Lung (tissue), 12 donors: ENCODE results near the gene KLHL30. TPM values are rescaled to one million over a fixed set of nuclear protein-coding genes. Genes with fewer than 3 reads are reported as not detected.

Experiments used
- ATAC-seq: fragments of 200-7000 bp; cut with Tn5 transposase; one replicate; pipeline ENCODE4 v1.9.1; 2020; ENCODE audit warnings: moderate number of reproducible peaks; ENCODE audit not compliant: insufficient read depth, low FRiP score
- DNase-seq, 3 donors: peaks; one replicate each; pipeline ENCODE4 v3.0.0-alpha.2; 2013 to 2017
- H3K27ac ChIP-seq, 2 donors: one replicate each; pipeline ENCODE4 v1.5.1; 2013; ENCODE audit warnings: mild to moderate bottlenecking in 2 of 2, moderate library complexity in 2 of 2, control low read depth in 1 of 2, inconsistent platforms in 1 of 2, low read depth in 1 of 2, low read length in 1 of 2
- H3K27me3 ChIP-seq, 3 donors: one replicate each; pipeline ENCODE4 v1.5.1; 2013; ENCODE audit warnings: low read length in 2 of 3; ENCODE audit not compliant: control insufficient read depth in 3 of 3, insufficient read depth in 3 of 3
- H3K36me3 ChIP-seq, 4 donors: one replicate each; pipeline ENCODE4 v1.5.1; 2013; ENCODE audit warnings: low read length in 4 of 4, mild to moderate bottlenecking in 1 of 4, moderate library complexity in 1 of 4; ENCODE audit not compliant: control insufficient read depth in 4 of 4, insufficient read depth in 4 of 4
- H3K4me1 ChIP-seq, 5 donors: one replicate each; pipeline ENCODE4 v1.5.1; 2013; ENCODE audit warnings: low read length in 5 of 5, mild to moderate bottlenecking in 2 of 5, moderate library complexity in 1 of 5; ENCODE audit not compliant: control insufficient read depth in 5 of 5, insufficient read depth in 5 of 5
- H3K4me3 ChIP-seq: one replicate; pipeline ENCODE4 v1.5.1; 2013; ENCODE audit warnings: mild to moderate bottlenecking, control low read depth, moderate library complexity
- H3K9ac ChIP-seq, 2 donors: one replicate each; pipeline ENCODE4 v1.5.1; 2013; ENCODE audit warnings: low read length in 2 of 2, control low read depth in 1 of 2; ENCODE audit not compliant: insufficient read depth in 1 of 2
- H3K9me3 ChIP-seq, 4 donors: one replicate each; pipeline ENCODE4 v1.5.1; 2013; ENCODE audit warnings: low read length in 3 of 4, mild to moderate bottlenecking in 1 of 4, moderate library complexity in 1 of 4; ENCODE audit not compliant: control insufficient read depth in 4 of 4, insufficient read depth in 3 of 4
- WGBS, 2 donors: extraction: QIAGEN DNeasy Blood & Tissue Kit; methylation state at CpG; one replicate each; pipeline ENCODE4 v1.1.7; 2013; 5-methylcytosine and 5-hydroxymethylcytosine counted together
- polyA plus RNA-seq, 2 donors: library from polyadenylated mRNA; stranded (reverse); fragments of 200-250 nt; gene quantifications; one replicate each; pipeline ENCODE4 v1.2.1, GENCODE V29; 2013
- total RNA-seq, 2 donors: library from RNA; depleted of rRNA in 1 of 2; stranded (reverse); fragments of >200 nt in 1 of 2; gene quantifications; one replicate each; pipeline ENCODE4 v1.2.1, GENCODE V29; 2014 to 2021
- TF ChIP-seq, protein P1 (sequence below): IDR thresholded peaks from 2 replicates; pipeline ENCODE4 v1.5.1; 2012; ENCODE audit warnings: mild to moderate bottlenecking; ENCODE audit errors: control extremely low read depth, extremely low read depth
- donor health status: control.
- donor health status: control.
- donor health status: Bipolar disorder and iron deficiency.
- donor health status: healthy.
- donor health status: DM: yes; HTN: yes; CAD: no.

The KLHL30 gene
- total and polyA plus RNA-seq, 4 donors, result 0.18 to 2.1 (median 0.39) TPM

DNA sequence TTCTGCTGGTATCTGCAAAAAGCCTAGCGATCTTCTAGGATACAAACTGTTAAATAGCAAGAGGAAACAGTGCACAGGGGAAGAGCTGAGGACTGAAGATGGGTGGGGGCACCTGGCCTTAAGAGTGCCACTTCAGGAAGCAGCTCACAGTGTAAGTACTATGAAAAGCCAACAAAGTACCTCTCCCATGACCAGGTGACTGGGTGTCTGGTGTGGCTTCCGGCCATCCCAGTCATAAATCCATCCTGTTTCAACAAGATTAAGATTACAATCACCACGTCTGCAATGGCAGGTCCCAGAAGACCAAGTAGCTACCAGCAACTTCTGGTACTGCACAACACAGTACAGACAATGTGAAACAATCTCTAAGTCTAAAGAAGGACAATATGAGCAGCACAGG lies 36.2 kb downstream of the KLHL30 start:
- WGBS, 2 donors, result 70 to 82% methylated on average over 3 of the region's 3 CpGs
- Histone ChIP-seq H3K36me3 (peaks cover 40 to 62% (median 45%) of the 10 kb centered on the region in 4 donors), H3K4me1 (peaks cover 0 to 8% (median 0%) of the 10 kb centered on the region in 5 donors), H3K9me3 (no peaks in the 10 kb centered on the region), H3K27ac (peak overlapping the region in 1 of 2 donors; percentile 44), H3K27me3 (no peaks in the 10 kb centered on the region), H3K4me3 (no peak overlapping the region), H3K9ac (no peak overlapping the region)
- TF ChIP-seq, protein P1, sequence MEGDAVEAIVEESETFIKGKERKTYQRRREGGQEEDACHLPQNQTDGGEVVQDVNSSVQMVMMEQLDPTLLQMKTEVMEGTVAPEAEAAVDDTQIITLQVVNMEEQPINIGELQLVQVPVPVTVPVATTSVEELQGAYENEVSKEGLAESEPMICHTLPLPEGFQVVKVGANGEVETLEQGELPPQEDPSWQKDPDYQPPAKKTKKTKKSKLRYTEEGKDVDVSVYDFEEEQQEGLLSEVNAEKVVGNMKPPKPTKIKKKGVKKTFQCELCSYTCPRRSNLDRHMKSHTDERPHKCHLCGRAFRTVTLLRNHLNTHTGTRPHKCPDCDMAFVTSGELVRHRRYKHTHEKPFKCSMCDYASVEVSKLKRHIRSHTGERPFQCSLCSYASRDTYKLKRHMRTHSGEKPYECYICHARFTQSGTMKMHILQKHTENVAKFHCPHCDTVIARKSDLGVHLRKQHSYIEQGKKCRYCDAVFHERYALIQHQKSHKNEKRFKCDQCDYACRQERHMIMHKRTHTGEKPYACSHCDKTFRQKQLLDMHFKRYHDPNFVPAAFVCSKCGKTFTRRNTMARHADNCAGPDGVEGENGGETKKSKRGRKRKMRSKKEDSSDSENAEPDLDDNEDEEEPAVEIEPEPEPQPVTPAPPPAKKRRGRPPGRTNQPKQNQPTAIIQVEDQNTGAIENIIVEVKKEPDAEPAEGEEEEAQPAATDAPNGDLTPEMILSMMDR, result no peak
- no peak for DNase-seq
- ATAC-seq, result no peak

DNA sequence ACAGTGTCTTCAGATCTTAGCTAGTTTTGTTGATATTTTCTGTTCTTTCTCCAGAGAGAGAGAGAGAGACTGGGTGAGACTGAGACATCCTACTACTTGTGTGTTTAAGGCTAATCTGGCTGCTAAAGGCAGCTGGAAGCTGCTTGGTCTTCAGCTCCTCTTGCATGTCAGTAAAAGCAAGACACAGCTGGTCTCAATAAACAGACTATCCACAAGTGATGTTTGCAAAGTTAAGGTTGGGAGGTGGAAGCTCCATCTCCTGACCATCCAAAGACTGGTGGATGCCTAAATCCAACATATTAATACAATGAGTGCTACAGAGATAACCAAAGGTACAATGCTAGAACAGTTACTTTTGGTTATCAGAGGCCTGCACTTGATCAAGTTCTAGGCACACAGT lies 38.1 kb downstream of the KLHL30 start:
- Histone ChIP-seq H3K4me3 (no peak overlapping the region), H3K36me3 (peaks cover 43 to 60% (median 53%) of the 10 kb centered on the region in 4 donors), H3K27ac (no peak overlapping the region), H3K27me3 (no peaks in the 10 kb centered on the region), H3K9me3 (no peaks in the 10 kb centered on the region), H3K9ac (no peak overlapping the region), H3K4me1 (peaks cover 0 to 2% (median 0%) of the 10 kb centered on the region in 5 donors)
- TF ChIP-seq, protein P1, result no peak
- DNase-seq, result peak in 2 of 3 donors; percentile 56 to 74
- ATAC-seq, result no peak

DNA sequence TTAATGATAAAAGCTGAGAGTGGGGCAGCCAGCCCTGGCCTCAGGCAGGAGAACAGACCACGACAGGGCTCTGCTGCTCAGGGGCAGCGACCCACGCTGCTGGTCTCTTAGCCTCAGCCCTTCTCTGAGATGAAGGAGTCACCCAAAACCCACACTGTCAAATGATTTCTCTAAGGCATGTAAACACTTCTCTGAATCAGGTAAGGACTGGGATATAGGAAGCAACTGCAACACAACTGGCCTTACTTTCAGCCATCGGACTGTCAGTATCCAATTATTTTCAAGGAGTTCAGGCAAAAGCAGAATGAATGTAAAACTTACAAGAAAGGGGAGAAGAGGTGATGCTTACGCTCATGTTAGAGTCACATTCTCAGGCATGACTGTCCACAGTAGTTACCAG lies 42.1 kb downstream of the KLHL30 start:
- H3K9ac ChIP-seq, result no peak overlapping the region
- no peaks in the 10 kb centered on the region for H3K9me3 ChIP-seq
- H3K27me3 ChIP-seq, result no peaks in the 10 kb centered on the region
- H3K36me3 ChIP-seq, result peaks cover 48 to 69% (median 57%) of the 10 kb centered on the region in 4 donors
- no peak for ATAC-seq
- no peak for DNase-seq
- H3K4me3 ChIP-seq, result no peak overlapping the region
- H3K4me1 ChIP-seq, result no peaks in the 10 kb centered on the region
- TF ChIP-seq, protein P1, result no peak
- WGBS, 2 donors, result 91 to 96% methylated on average over 5 of the region's 5 CpGs
- H3K27ac ChIP-seq, result no peak overlapping the region

DNA sequence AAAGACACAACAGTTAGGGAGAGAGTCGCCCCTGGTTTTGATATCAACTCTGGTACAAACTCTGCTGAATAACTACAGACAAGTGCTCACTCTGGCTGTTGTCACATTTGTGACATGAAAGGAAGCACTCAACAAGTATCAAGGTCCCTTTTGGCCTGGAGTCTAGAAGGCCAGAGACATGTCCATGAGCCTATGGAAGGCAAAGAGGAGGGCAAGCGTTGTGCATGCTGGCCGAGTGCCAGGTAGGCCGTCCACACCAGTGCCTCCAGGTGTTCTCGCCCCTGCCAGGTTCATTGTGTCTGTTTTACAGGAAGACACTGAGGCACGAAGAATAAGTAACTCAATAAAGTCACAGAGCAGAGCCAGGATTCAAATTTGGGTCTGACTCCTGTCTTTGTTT lies 43.9 kb downstream of the KLHL30 start:
- H3K36me3 ChIP-seq, result peaks cover 53 to 64% (median 61%) of the 10 kb centered on the region in 4 donors
- no peaks in the 10 kb centered on the region for H3K9me3 ChIP-seq
- H3K4me1 ChIP-seq, result no peaks in the 10 kb centered on the region
- no peak overlapping the region for H3K4me3 ChIP-seq
- DNase-seq (no peak), ATAC-seq (no peak)
- H3K27me3 ChIP-seq, result no peaks in the 10 kb centered on the region
- no peak overlapping the region for H3K27ac ChIP-seq
- no peak overlapping the region for H3K9ac ChIP-seq
- 83 to 93% methylated on average over 6 of the region's 6 CpGs for WGBS, 2 donors
- TF ChIP-seq, protein P1, result no peak
